Lower lobe of right lung (tissue), 2 donors: ENCODE measurements around the gene ST8SIA4. TPM values are rescaled to one million over a fixed set of nuclear protein-coding genes. Genes with fewer than 3 reads are reported as not detected.

Experiments used
- ATAC-seq, 2 donors: fragments of 200-7000 bp; cut with Tn5 transposase; one replicate each; pipeline ENCODE4 v1.9.1; 2020 to 2022; ENCODE audit warnings: mild to moderate bottlenecking in 2 of 2, moderate library complexity in 2 of 2
- DNase-seq: peaks from one replicate; pipeline ENCODE4 v3.0.0-alpha.2; 2020
- H3K27ac ChIP-seq: fragments of 200-600 bp; one replicate; pipeline ENCODE4 v1.8.0; 2022
- H3K27me3 ChIP-seq: fragments of 200-600 bp; one replicate; pipeline ENCODE4 v1.8.0; 2022; ENCODE audit warnings: low read depth
- H3K36me3 ChIP-seq: fragments of 200-600 bp; one replicate; pipeline ENCODE4 v1.8.0; 2022; ENCODE audit warnings: mild to moderate bottlenecking
- H3K4me1 ChIP-seq: fragments of 200-600 bp; one replicate; pipeline ENCODE4 v1.8.0; 2022
- H3K4me3 ChIP-seq: fragments of 200-600 bp; one replicate; pipeline ENCODE4 v1.8.0; 2022; ENCODE audit warnings: mild to moderate bottlenecking
- H3K9me3 ChIP-seq: fragments of 200-600 bp; one replicate; pipeline ENCODE4 v1.8.0; 2022
- intact Hi-C: fragments of 100-400 bp; cut with DNase I; formaldehyde crosslinking; loops from one replicate; pipeline ENCODE4 v1.11.0; 2022
- total RNA-seq: library from RNA; stranded (reverse); fragmentation: NEBNext Ultra II Directional; extraction: Animal tissue kit (Norgen Biotek cat#: 25700); gene quantifications from one replicate; pipeline ENCODE4 v1.2.1, GENCODE V29; 2021
- TF ChIP-seq, protein P1 (sequence below): fragments of 200-600 bp; IDR thresholded peaks from one replicate; pipeline ENCODE4 v1.8.0; 2022; ENCODE audit warnings: antibody characterized with exemption, mild to moderate bottlenecking
- donor health status: DM: no; HTN: yes; CAD: no; lungs with severe emphysema.

Gene ST8SIA4
- total RNA-seq, 1 donor from 2014 or later = 20.5 TPM

DNA sequence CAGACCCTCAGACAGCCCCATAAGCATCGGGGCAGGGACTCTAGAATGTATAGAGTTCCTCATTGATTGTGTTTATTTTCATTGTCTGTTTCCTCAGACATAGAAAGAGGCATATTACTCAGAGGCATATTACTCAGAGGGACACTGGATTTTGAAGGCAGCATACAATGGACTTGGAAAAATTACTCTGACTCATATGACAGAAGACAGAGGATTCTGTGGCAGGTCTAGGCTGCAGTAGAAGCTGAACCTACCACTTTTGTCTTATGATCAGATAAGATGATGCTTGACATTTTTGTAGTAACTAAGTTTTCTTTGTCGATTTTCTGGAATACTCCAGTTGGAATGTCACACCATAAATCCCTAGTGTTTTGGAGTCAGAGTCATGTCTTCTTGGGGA, 105.2 kb downstream of the ST8SIA4 start:
- Histone ChIP-seq H3K27ac (no peak overlapping the region), H3K4me3 (no peak overlapping the region), H3K27me3 (no peaks in the 10 kb centered on the region), H3K4me1 (no peaks in the 10 kb centered on the region), H3K9me3 (peaks cover 12% of the 10 kb centered on the region), H3K36me3 (no peaks in the 10 kb centered on the region)
- intact Hi-C loops = no loop called here
- ATAC-seq (no peak), DNase-seq (no peak)
- TF ChIP-seq, protein P1, sequence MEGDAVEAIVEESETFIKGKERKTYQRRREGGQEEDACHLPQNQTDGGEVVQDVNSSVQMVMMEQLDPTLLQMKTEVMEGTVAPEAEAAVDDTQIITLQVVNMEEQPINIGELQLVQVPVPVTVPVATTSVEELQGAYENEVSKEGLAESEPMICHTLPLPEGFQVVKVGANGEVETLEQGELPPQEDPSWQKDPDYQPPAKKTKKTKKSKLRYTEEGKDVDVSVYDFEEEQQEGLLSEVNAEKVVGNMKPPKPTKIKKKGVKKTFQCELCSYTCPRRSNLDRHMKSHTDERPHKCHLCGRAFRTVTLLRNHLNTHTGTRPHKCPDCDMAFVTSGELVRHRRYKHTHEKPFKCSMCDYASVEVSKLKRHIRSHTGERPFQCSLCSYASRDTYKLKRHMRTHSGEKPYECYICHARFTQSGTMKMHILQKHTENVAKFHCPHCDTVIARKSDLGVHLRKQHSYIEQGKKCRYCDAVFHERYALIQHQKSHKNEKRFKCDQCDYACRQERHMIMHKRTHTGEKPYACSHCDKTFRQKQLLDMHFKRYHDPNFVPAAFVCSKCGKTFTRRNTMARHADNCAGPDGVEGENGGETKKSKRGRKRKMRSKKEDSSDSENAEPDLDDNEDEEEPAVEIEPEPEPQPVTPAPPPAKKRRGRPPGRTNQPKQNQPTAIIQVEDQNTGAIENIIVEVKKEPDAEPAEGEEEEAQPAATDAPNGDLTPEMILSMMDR = no peak

DNA sequence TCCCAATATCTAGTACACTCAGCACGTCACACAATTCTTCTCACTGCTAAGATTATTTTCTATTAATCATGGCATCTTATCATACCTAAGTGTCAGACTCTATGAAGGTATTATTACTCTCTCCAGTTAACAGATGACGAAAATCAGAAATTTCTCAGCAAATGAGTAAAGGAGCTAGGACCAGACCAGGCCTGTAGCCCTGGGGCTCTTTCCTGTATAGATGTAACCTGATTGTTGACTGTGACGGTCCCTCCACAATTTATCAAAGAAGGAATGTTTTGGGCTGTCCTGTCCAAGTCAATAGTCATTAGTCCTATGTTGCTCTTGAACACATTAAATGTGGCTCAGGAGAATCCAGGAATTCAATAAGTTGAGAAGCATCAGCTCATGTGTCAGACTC, 106.2 kb downstream of the ST8SIA4 start:
- peaks cover 12% of the 10 kb centered on the region for H3K9me3 ChIP-seq
- no peaks in the 10 kb centered on the region for H3K36me3 ChIP-seq
- H3K4me1 ChIP-seq = no peaks in the 10 kb centered on the region
- intact Hi-C loops = no loop called here
- TF ChIP-seq, protein P1 = no peak
- H3K4me3 ChIP-seq = no peak overlapping the region
- H3K27ac ChIP-seq = no peak overlapping the region
- H3K27me3 ChIP-seq = no peaks in the 10 kb centered on the region
- no peak for ATAC-seq
- no peak for DNase-seq

DNA sequence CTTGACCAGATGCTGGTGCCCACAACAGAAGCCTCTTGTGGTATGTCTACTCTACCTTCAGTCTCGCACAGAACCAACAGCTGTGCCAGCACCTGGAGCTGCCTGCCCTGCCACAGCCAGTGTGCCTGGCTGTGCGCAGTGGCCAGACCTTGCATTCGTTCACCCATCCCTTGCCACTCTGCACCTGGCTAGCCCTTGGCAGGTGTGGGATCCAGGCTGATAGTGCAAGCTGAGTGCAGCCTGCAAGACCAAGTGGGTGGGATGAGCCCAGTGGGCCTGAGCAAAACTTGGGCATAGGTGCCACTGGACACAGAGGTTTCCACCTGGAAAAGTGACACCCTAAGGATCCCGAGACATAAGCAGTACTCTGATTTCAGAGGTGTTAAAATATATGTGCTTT, 108.2 kb downstream of the ST8SIA4 start:
- intact Hi-C loops = no loop called here
- no peak for ATAC-seq
- DNase-seq = no peak
- TF ChIP-seq, protein P1 = no peak
- H3K27me3 ChIP-seq = no peaks in the 10 kb centered on the region
- H3K4me3 ChIP-seq = no peak overlapping the region
- peaks cover 12% of the 10 kb centered on the region for H3K9me3 ChIP-seq
- no peaks in the 10 kb centered on the region for H3K36me3 ChIP-seq
- H3K4me1 ChIP-seq = no peaks in the 10 kb centered on the region
- no peak overlapping the region for H3K27ac ChIP-seq

DNA sequence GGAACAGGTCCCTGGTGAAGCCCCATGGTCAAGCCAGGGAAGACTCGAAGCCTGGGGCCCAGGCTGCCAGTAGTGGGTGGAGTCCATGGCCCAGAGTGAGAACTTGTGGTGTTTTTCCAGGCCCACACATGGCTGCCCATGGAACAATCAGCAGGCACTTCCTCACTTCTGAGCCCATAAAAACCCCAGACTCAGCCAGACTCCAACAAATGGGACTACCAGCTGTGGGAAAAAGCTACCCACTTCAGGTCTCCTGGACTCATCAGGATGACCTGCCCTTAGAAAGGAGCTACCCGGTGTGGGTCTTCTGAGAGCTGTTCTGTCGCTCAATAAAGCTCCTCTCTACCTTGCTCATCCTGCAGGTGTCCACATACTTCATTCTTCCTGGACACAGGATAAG, 108.9 kb downstream of the ST8SIA4 start:
- no peaks in the 10 kb centered on the region for H3K36me3 ChIP-seq
- DNase-seq = no peak
- ATAC-seq = no peak
- peaks cover 12% of the 10 kb centered on the region for H3K9me3 ChIP-seq
- no peaks in the 10 kb centered on the region for H3K4me1 ChIP-seq
- no peaks in the 10 kb centered on the region for H3K27me3 ChIP-seq
- TF ChIP-seq, protein P1 = no peak
- intact Hi-C loops = no loop called here
- H3K27ac ChIP-seq = no peak overlapping the region
- no peak overlapping the region for H3K4me3 ChIP-seq

DNA sequence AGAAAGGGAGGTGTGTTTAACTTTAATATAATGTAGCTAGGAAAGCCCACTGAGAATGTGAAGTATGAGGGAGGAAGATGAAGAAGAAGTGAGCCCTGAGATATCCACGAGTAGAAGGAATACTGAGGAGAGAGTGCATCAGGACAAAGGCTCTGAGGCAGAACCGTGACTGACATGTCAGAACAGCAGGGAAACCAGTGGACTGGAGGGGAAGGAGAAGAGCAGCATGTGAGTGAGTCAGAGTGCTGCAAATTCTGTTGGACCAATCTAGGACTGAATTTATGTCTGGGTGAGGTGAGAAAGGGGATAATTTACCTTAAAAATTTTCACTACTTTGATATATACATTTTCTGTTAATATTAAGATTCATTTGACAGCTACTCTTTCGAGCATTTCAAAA, 110.3 kb downstream of the ST8SIA4 start:
- Histone ChIP-seq H3K9me3 (peaks cover 12% of the 10 kb centered on the region), H3K27ac (no peak overlapping the region), H3K27me3 (no peaks in the 10 kb centered on the region), H3K4me3 (no peak overlapping the region), H3K4me1 (no peaks in the 10 kb centered on the region), H3K36me3 (no peaks in the 10 kb centered on the region)
- TF ChIP-seq, protein P1 = no peak
- intact Hi-C loops = no loop called here
- DNase-seq (no peak), ATAC-seq (no peak)

DNA sequence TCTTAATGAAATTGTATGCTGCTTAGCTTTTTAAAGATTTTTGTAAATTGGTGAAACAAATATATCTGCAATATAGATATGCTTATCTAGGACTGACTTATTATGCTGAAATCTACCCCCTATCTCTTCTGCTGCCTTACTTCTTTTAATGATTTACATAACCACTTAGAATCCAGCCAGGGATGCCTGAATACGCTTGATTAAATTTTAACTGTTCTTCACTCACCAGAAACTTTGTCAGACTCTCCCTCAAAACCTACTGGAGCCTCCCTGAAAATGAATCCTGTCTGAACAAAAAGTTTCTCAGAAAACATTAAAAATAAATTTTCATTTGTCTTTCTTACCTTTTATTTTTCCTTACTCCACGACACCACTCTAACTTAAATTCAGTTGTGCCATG, 111.7 kb downstream of the ST8SIA4 start:
- Histone ChIP-seq H3K27me3 (no peaks in the 10 kb centered on the region), H3K27ac (no peak overlapping the region), H3K9me3 (peaks cover 12% of the 10 kb centered on the region), H3K36me3 (no peaks in the 10 kb centered on the region), H3K4me3 (no peak overlapping the region), H3K4me1 (no peaks in the 10 kb centered on the region)
- DNase-seq (no peak), ATAC-seq (no peak)
- intact Hi-C loops = no loop called here
- TF ChIP-seq, protein P1 = no peak
